HepG2 (cell line): ENCODE results near the gene ZNF620. TPM values are rescaled to one million over a fixed set of nuclear protein-coding genes. Genes with fewer than 3 reads are reported as not detected.

ENCODE experiments used
- CHD4 ChIP-seq: fragments of 200-600 bp; sonication (generic); IDR thresholded peaks from 2 replicates; pipeline ENCODE4 v1.7.0; 2017; ENCODE audit warnings: mild to moderate bottlenecking, low read length, borderline replicate concordance
- CSRNP1 ChIP-seq: sonication (generic); formaldehyde crosslinking; IDR thresholded peaks from 2 replicates; pipeline ENCODE4 v1.8.1; 2023; ENCODE audit warnings: mild to moderate bottlenecking, missing genetic modification reagents
- FOXA1 ChIP-seq, 2 experiments: fragments of 450-650 bp in 1 of 2; sonication (generic) in 1 of 2; formaldehyde crosslinking in 1 of 2; IDR thresholded peaks; 2 replicates each; pipeline versions ENCODE4 v1.4.0 to v1.6.1; 2016 to 2020; ENCODE audit warnings: missing genetic modification reagents in 1 of 2
- FOXO4 ChIP-seq: sonication (generic); formaldehyde crosslinking; conservative IDR thresholded peaks from 2 replicates; pipeline ENCODE4 v1.8.1; 2023; ENCODE audit warnings: missing genetic modification reagents
- FOXP1 ChIP-seq, 2 experiments: fragments of 450-650 bp in 1 of 2; IDR thresholded peaks; 2 replicates each; pipeline ENCODE4 v1.6.1; 2017 to 2018; ENCODE audit warnings: antibody characterized with exemption in 1 of 2
- GABPA ChIP-seq, 2 experiments: IDR thresholded peaks; 2 replicates each; pipeline ENCODE4 v1.6.1; 2011 to 2016; ENCODE audit warnings: low read depth in 2 of 2, low read length in 1 of 2, missing biosample characterization in 1 of 2, missing genetic modification characterization in 1 of 2
- NFYB ChIP-seq: sonication (generic); formaldehyde crosslinking; IDR thresholded peaks from 2 replicates; pipeline ENCODE4 v1.4.0; 2020; ENCODE audit warnings: missing genetic modification reagents
- SCMH1 ChIP-seq: sonication (generic); formaldehyde crosslinking; IDR thresholded peaks from 2 replicates; pipeline ENCODE4 v1.9.0; 2021; ENCODE audit warnings: missing genetic modification reagents, mild to moderate bottlenecking, borderline replicate concordance
- SMARCE1 ChIP-seq: fragments of 450-650 bp; IDR thresholded peaks from 2 replicates; pipeline ENCODE4 v1.6.1; 2017; ENCODE audit warnings: borderline replicate concordance
- TBX3 ChIP-seq: fragments of 450-650 bp; IDR thresholded peaks from 2 replicates; pipeline ENCODE4 v1.6.1; 2017; ENCODE audit warnings: antibody characterized with exemption, mild to moderate bottlenecking, inconsistent platforms, borderline replicate concordance
- TEAD3 ChIP-seq: optimal IDR thresholded peaks from 2 replicates; pipeline ENCODE3; 2016; ENCODE audit warnings: borderline replicate concordance
- TRAFD1 ChIP-seq: sonication (generic); formaldehyde crosslinking; IDR thresholded peaks from 2 replicates; pipeline ENCODE4 v1.5.1; 2020; ENCODE audit warnings: missing genetic modification reagents, mild to moderate bottlenecking, borderline replicate concordance
- TRIM22 ChIP-seq: fragments of 450-650 bp; IDR thresholded peaks from 2 replicates; pipeline ENCODE4 v1.6.1; 2017
- ZBTB26 ChIP-seq: IDR thresholded peaks from 2 replicates; pipeline ENCODE4 v1.6.1; 2016; ENCODE audit warnings: missing compliant biosample characterization, missing genetic modification reagents, borderline replicate concordance
- ZFP62 ChIP-seq: sonication (generic); formaldehyde crosslinking; IDR thresholded peaks from 2 replicates; pipeline ENCODE4 v1.4.0; 2020; ENCODE audit warnings: missing genetic modification reagents
- ZFX ChIP-seq: sonication (generic); formaldehyde crosslinking; IDR thresholded peaks from 2 replicates; pipeline ENCODE4 v1.4.0; 2020; ENCODE audit warnings: mild to moderate bottlenecking, low read depth, missing genetic modification reagents, moderate library complexity
- ZIK1 ChIP-seq: sonication (generic); formaldehyde crosslinking; IDR thresholded peaks from 2 replicates; pipeline ENCODE4 v1.5.0; 2020; ENCODE audit warnings: mild to moderate bottlenecking, low read depth, missing genetic modification reagents, borderline replicate concordance
- ZNF296 ChIP-seq: sonication (generic); formaldehyde crosslinking; conservative IDR thresholded peaks from 2 replicates; pipeline ENCODE4 v1.5.0; 2020; ENCODE audit warnings: mild to moderate bottlenecking, missing genetic modification reagents
- ZNF546 ChIP-seq: sonication (generic); formaldehyde crosslinking; conservative IDR thresholded peaks from 2 replicates; pipeline ENCODE4 v1.8.1; 2023; ENCODE audit warnings: mild to moderate bottlenecking, missing genetic modification reagents
- ZNF556 ChIP-seq: sonication (generic); formaldehyde crosslinking; IDR thresholded peaks from 2 replicates; pipeline ENCODE4 v1.4.0; 2020; ENCODE audit warnings: mild to moderate bottlenecking, missing genetic modification reagents, borderline replicate concordance
- ZNF564 ChIP-seq: sonication (generic); formaldehyde crosslinking; IDR thresholded peaks from 2 replicates; pipeline ENCODE4 v1.8.1; 2023; ENCODE audit warnings: mild to moderate bottlenecking, missing genetic modification reagents
- ZNF572 ChIP-seq: sonication (generic); formaldehyde crosslinking; IDR thresholded peaks from 2 replicates; pipeline ENCODE4 v1.5.1; 2020; ENCODE audit warnings: mild to moderate bottlenecking, missing genetic modification reagents
- polyA plus RNA-seq, 8 experiments: library from polyadenylated mRNA; depleted of rRNA in 3 of 8; stranded (reverse) in 7 of 8; unstranded in 1 of 8; fragments of >200 nt; fragmentation: Illumina TruSeq in 4 of 8; extraction: Trizol in 4 of 8; gene quantifications; 2 replicates each; pipeline versions ENCODE4 v1.2.1 to v1.2.3, GENCODE V29; 2011 to 2016; ENCODE audit warnings: low read depth in 4 of 8, missing spikeins in 1 of 8, mixed read lengths in 1 of 8; ENCODE audit not compliant: insufficient read depth in 1 of 8
- total RNA-seq, 5 experiments: library from RNA; depleted of rRNA; stranded (reverse); fragments of >200 nt; fragmentation: Illumina TruSeq; extraction: Trizol; gene quantifications; 2 replicates each; pipeline ENCODE4 v1.2.3, GENCODE V29; 2016; ENCODE audit warnings: low read depth in 1 of 5

Gene ZNF620
- total and polyA plus RNA-seq, 2 of the 13 experiments (the other 11 are each of a cell fraction or from before 2014, with no cell fraction given): 2.3 to 12.2 TPM

GRCh38 chr3:40524568-40525285, 18.9 kb downstream of the ZNF620 start, which contains the start of gene ZNF621 (continued):
- TF ChIP-seq ZBTB26 (peak; percentile 41; the same call in 1 of the 2 replicates), ZNF546 (CRISPR knock-in tag) (peak; percentile 75; the same call in 1 of the 2 replicates), FOXP1 (IDR thresholded peaks at IDR 0.05) (no peak), FOXP1 (CRISPR knock-in tag; IDR thresholded peaks at IDR 0.05) (no peak), GABPA (IDR thresholded peaks at IDR 0.05; ENCODE audit: low read depth, low read length) (peak; percentile 78), GABPA (CRISPR knock-in tag; IDR thresholded peaks at IDR 0.05; ENCODE audit: low read depth) (peak; percentile 90), SMARCE1 (no peak), NFYB (CRISPR knock-in tag) (peak; percentile 29), FOXO4 (CRISPR knock-in tag) (no peak), ZNF556 (CRISPR knock-in tag) (peak; percentile 68; the same call in 1 of the 2 replicates), CHD4 (no peak), FOXA1 (IDR thresholded peaks at IDR 0.05) (no peak), FOXA1 (CRISPR knock-in tag; IDR thresholded peaks at IDR 0.05) (no peak), CSRNP1 (peak; percentile 48), ZNF296 (CRISPR knock-in tag) (peak; percentile 85; the same call in 1 of the 2 replicates), ZIK1 (no peak; the same call in 1 of the 2 replicates), SCMH1 (no peak), ZNF572 (CRISPR knock-in tag) (peak; percentile 83; the same call in 1 of the 2 replicates), ZNF564 (CRISPR knock-in tag) (peak; percentile 80; the same call in 1 of the 2 replicates), ZFP62 (no peak), TBX3 (no peak), TRAFD1 (no peak), TEAD3 (CRISPR knock-in tag) (no peak), ZFX (CRISPR knock-in tag) (peak; percentile 97), TRIM22 (no peak)
